Measurements from ENCODE around the gene OR5K4.

OR5K4 gene

GRCh38 chr3:98402507-98402906 is 48.9 kb downstream of the OR5K4 start:
- no peak overlapping the region for H3K9ac ChIP-seq (ENCODE audit: low read depth, low read length)
- H3K36me3 ChIP-seq (ENCODE audit: insufficient read depth, low read length), result no peaks in the 10 kb centered on the region
- no peaks in the 10 kb centered on the region for H3K79me2 ChIP-seq (ENCODE audit: insufficient read depth, low read length)
- no peak; the same call in 2 of the 3 replicates for ATAC-seq (ENCODE audit: insufficient read depth, low read depth)
- no peak overlapping the region for H3K4me3 ChIP-seq (ENCODE audit: low read depth in 1 of 2, low read length in 2 of 2)
- no peak overlapping the region for H3K27ac ChIP-seq (ENCODE audit: low read length)
- DNase-seq, result no peak
- H2AFZ ChIP-seq (ENCODE audit: low read depth, low read length), result no peak overlapping the region
- TF ChIP-seq EZH2 (IDR thresholded peaks at IDR 0.05; ENCODE audit: borderline replicate concordance, low read depth, low read length, severe bottlenecking) (no peak), CTCF (IDR thresholded peaks at IDR 0.05; ENCODE audit: borderline replicate concordance, extremely low read depth, low read length, poor library complexity, severe bottlenecking) (no peak)
- no peaks in the 10 kb centered on the region for H3K4me1 ChIP-seq (ENCODE audit: insufficient read depth, low read length)
- no peaks in the 10 kb centered on the region for H3K9me3 ChIP-seq (ENCODE audit: insufficient read depth, low read length, severe bottlenecking)
- no peaks in the 10 kb centered on the region for H4K20me1 ChIP-seq (ENCODE audit: insufficient read depth, low read length)
- H3K4me2 ChIP-seq (ENCODE audit: insufficient read depth, low read length), result no peak overlapping the region
- no peaks in the 10 kb centered on the region for H3K27me3 ChIP-seq (ENCODE audit: insufficient read depth, low read length, poor library complexity)

GRCh38 chr3:98404010-98404409 is 50.4 kb downstream of the OR5K4 start:
- H3K9me3 ChIP-seq (ENCODE audit: insufficient read depth, low read length, severe bottlenecking), result no peaks in the 10 kb centered on the region
- no peaks in the 10 kb centered on the region for H4K20me1 ChIP-seq (ENCODE audit: insufficient read depth, low read length)
- no peaks in the 10 kb centered on the region for H3K27me3 ChIP-seq (ENCODE audit: insufficient read depth, low read length, poor library complexity)
- H3K4me1 ChIP-seq (ENCODE audit: insufficient read depth, low read length), result no peaks in the 10 kb centered on the region
- ATAC-seq (ENCODE audit: insufficient read depth, low read depth) (no peak), DNase-seq (no peak)
- H3K9ac ChIP-seq (ENCODE audit: low read depth, low read length), result no peak overlapping the region
- no peak overlapping the region for H3K4me3 ChIP-seq (ENCODE audit: low read depth in 1 of 2, low read length in 2 of 2)
- no peaks in the 10 kb centered on the region for H3K36me3 ChIP-seq (ENCODE audit: insufficient read depth, low read length)
- no peak overlapping the region for H3K4me2 ChIP-seq (ENCODE audit: insufficient read depth, low read length)
- no peak overlapping the region for H2AFZ ChIP-seq (ENCODE audit: low read depth, low read length)
- H3K27ac ChIP-seq (ENCODE audit: low read length), result no peak overlapping the region
- TF ChIP-seq EZH2 (IDR thresholded peaks at IDR 0.05; ENCODE audit: borderline replicate concordance, low read depth, low read length, severe bottlenecking) (no peak), CTCF (IDR thresholded peaks at IDR 0.05; ENCODE audit: borderline replicate concordance, extremely low read depth, low read length, poor library complexity, severe bottlenecking) (no peak)
- no peaks in the 10 kb centered on the region for H3K79me2 ChIP-seq (ENCODE audit: insufficient read depth, low read length)
